HG03103 (cell line): ENCODE measurements around the gene APBB2.

Experiments
- ATAC-seq: cut with Tn5 transposase; IDR thresholded peaks from one replicate; pipeline ENCODE4 v1.9.1; 2021; ENCODE audit warnings: low read depth; ENCODE audit not compliant: unreplicated experiment

The APBB2 gene

DNA sequence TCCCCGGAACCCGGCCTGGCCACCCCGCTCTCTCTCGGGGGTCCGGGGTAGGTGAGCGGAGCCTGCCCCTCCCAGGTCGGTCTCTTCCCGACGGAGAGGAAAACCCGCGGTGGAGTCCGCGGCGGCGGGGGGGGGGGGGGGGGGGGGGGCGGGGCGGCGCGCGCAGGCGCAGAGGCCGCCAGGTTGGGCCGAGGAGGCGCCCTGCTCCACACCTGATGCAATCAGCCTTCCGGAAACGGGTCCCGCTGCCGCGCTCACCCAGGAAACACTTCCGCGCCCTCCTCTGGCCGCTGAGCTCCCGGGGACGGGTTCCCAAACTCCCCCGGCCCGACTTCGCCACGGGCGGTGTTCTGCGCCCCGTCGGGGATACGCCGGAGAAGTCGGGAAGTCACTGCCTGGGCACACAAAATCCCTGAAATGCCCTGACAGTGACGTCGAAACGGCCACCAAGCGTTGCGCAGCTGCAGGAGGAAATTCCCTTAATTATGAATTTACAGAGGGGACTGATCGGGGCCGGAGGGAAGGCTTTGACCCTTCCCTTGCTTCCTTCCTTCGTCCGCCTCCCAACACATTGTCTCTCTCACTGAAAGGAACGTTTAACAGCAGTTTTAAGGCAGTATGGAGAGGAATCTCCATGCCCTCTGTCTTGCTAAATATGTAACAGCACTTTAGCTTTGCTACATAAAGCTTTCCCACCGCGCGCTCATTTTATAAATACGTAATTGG is 2.1 kb upstream of the APBB2 start:
- ATAC-seq: peak; percentile 46

DNA sequence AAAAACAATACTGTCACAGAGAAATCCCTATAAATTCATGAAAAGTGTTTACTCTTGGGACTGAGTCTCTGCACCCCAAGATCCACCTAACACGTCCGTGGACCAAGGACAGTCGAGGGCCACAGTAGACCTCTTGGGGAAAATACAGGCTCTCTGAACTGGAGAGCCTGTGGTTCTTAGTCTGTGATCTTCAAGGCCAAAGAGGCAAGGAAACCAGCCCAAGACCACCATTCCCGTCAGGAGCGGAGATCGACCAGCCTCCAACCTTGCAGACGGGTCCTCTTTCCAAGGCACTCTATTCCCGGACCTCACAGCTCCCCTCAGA is 1.6 kb upstream of the APBB2 start:
- ATAC-seq: no peak

GRCh38 chr4:41215155-41215554 is 813 bp upstream of the APBB2 start:
- no peak for ATAC-seq

- ATAC-seq: no peak
Observed at GRCh38 chr4:41214825-41215146, 444 bp upstream of the APBB2 start.

- ATAC-seq: no peak
Observed at GRCh38 chr4:41213625-41214135, 662 bp downstream of the APBB2 start.

GRCh38 chr4:41212616-41213203 is 1.6 kb downstream of the APBB2 start:
- no peak for ATAC-seq

GRCh38 chr4:41211951-41212615 is 2.3 kb downstream of the APBB2 start:
- ATAC-seq: no peak

GRCh38 chr4:41209901-41210300 is 4.4 kb downstream of the APBB2 start:
- ATAC-seq: no peak

GRCh38 chr4:41209187-41209586 is 5.2 kb downstream of the APBB2 start:
- ATAC-seq: no peak

DNA sequence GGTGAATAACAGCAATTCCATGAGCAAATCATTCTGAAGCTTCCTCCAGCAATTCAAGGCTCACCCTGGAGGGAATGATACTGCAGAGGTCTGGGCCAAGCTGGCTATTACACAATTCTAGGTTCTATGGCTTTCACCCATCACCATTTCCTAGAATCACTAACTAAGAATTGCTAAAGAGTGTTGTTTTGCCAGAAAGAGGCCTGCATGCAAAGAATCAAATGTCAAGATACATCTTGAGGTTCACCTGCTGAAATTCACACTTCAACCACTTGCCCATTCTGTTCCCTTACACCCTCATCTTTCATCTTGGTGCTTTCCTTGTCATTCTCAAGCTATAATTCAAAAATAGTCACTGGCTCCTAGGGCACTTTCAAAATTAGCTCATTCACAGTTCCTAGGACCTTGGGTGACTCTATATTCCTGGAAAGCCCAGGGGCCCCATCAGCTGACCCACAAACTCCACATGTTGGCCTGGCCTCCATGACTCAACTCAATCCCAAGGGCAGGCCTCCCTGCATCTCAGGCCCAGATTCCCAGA is 7.0 kb downstream of the APBB2 start:
- no peak for ATAC-seq

DNA sequence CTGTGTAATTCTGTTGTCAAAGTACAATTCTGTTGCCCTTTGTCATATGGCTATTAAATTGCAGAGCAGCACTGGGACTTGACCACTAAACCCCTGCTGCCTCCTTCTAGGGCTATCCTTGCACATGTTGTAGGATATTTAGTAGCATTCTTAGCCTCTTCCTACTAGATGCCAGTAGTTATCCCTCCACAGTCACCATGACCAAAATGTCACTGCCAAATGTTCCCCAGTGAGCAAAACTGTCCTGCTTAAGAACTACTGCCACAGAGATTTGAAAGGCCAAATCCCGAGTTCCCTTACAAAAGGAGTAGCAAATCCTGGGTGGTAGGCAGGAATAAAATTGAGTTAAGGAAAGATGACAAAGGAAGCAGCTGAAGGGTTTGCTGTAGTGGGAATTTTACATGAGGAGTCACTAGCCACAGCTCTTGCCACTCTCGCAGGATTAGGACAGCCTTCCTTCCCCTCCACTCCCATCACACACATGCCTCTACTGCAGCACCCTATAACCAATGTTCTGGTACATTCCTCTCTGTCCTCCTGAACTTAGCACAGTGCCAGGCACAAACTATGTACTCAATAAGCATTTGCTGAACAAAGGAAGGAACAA is 8.4 kb downstream of the APBB2 start:
- no peak for ATAC-seq

DNA sequence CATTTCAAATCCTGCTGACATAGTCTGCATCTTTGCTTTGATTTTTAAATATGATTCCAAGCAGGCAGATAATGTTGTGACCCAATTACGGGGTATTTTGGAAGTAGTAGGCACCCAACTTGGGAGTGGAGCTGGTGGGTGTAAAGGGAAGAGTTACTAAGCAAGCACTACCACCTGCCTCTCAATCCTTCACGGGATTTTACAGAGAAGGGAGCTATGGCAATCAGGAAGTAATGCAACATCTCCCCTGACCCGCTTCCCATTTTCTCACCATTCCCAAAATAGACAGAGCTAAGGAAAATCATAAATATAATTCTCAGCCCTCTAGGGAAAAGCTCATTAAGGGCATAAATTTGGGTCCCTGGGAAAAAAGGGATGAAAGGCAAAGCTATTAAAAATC is 9.2 kb downstream of the APBB2 start:
- ATAC-seq: no peak

- ATAC-seq: no peak
Observed at GRCh38 chr4:41204400-41204978, 9.9 kb downstream of the APBB2 start.

DNA sequence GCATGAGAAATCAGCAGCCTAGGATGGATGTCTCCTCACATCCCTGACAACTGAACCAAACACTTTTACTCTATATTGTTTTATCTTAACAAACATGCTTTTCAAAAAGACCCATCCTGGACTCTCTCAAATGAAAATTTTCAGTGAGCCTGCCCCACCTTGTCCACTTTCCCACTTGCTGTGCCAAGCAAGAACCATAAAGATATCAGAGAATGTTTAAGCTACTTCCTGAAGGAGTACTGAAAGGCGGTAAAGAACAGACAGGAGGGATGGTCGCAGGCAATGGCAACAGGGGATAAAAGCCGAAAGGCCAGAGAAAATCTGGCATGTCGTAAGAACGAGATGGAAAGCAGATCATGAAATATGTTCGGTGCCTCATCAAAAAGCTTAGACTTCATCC is 10.5 kb downstream of the APBB2 start:
- no peak for ATAC-seq

GRCh38 chr4:41202820-41203568 is 11.3 kb downstream of the APBB2 start:
- ATAC-seq: no peak

GRCh38 chr4:41202356-41202755 is 12.0 kb downstream of the APBB2 start:
- ATAC-seq: no peak

- ATAC-seq: no peak
Observed at GRCh38 chr4:41200486-41201017, 13.8 kb downstream of the APBB2 start.

GRCh38 chr4:41199788-41200187 is 14.6 kb downstream of the APBB2 start:
- no peak for ATAC-seq

DNA sequence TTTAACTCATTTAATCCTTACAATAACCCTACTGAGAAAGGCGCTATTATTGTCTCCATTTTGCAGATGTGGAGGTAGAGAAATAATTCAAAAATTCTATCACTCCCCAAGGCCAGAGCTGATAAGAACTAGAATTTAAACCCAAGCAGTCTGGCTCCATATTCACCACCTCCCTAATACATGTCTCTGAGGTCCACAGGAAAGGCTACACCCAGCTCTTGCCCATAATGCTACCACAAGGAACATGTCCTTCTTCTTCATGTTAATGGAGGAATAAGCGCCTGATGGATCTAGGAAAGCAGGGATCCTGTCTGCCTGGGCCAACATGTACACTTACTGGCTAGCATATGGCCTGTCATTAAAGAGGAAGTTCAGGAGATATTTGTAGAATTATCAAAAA is 16.3 kb downstream of the APBB2 start:
- ATAC-seq: no peak

- ATAC-seq: no peak
Observed at GRCh38 chr4:41197495-41197894, 16.8 kb downstream of the APBB2 start.
